H1 (cell line): Measurements from ENCODE around the gene ZNF680. TPM values are rescaled to one million over a fixed set of nuclear protein-coding genes. Genes with fewer than 3 reads are reported as not detected.

Experiments used
- CTCF ChIA-PET: fragments of 300-600 bp; sonication (Branson Sonifier 250); formaldehyde crosslinking; loops from one replicate; lab custom pipeline; 2021; ENCODE audit not compliant: partially characterized antibody; lab: Charles Lee
- POLR2A ChIA-PET: fragments of 300-600 bp; sonication (Branson Sonifier 250); formaldehyde crosslinking; loops from one replicate; lab custom pipeline; 2021; ENCODE audit warnings: inconsistent platforms; ENCODE audit not compliant: partially characterized antibody; lab: Charles Lee
- DNase-seq, 2 experiments: peaks; one replicate each; pipeline versions ENCODE4 v3.0.0 to v3.0.0-alpha.2; 2010 to 2022; ENCODE audit warnings: low spot score in 2 of 2, low read depth in 1 of 2, mixed read lengths in 1 of 2
- FAIRE-seq: peaks from 2 replicates; lab custom pipeline; 2011; peaks lifted over from hg19 to GRCh38; lab: Jason Lieb, UNC
- H2AFZ ChIP-seq: 2 replicates; pipeline ENCODE4 v1.8.1; 2012; ENCODE audit warnings: low read length, inconsistent platforms
- H2AK5ac ChIP-seq: 2 replicates; pipeline ENCODE4 v1.6.1; 2013; ENCODE audit warnings: low read depth, low read length
- H2BK120ac ChIP-seq: replicated peaks from 2 replicates; pipeline ENCODE3; 2013; ENCODE audit warnings: low read depth, low read length, inconsistent platforms
- H2BK12ac ChIP-seq: 2 replicates; pipeline ENCODE4 v1.6.1; 2013; ENCODE audit warnings: low read depth, low read length
- H2BK15ac ChIP-seq: 2 replicates; pipeline ENCODE4 v1.6.1; 2013; ENCODE audit warnings: low read length
- H2BK20ac ChIP-seq: 2 replicates; pipeline ENCODE4 v1.6.1; 2013; ENCODE audit warnings: low read length
- H2BK5ac ChIP-seq: 2 replicates; pipeline ENCODE4 v1.6.1; 2013; ENCODE audit warnings: low read depth, low read length
- H3K14ac ChIP-seq: 2 replicates; pipeline ENCODE4 v1.6.1; 2013; ENCODE audit warnings: inconsistent platforms; ENCODE audit not compliant: insufficient read length
- H3K18ac ChIP-seq: 2 replicates; pipeline ENCODE4 v1.6.1; 2013; ENCODE audit warnings: low read length; ENCODE audit errors: extremely low read depth
- H3K23ac ChIP-seq: 2 replicates; pipeline ENCODE4 v1.6.1; 2013; ENCODE audit warnings: inconsistent platforms; ENCODE audit not compliant: insufficient read length
- H3K23me2 ChIP-seq: 2 replicates; pipeline ENCODE4 v1.6.1; 2013; ENCODE audit warnings: low read depth, low read length
- H3K27ac ChIP-seq: 2 replicates; pipeline ENCODE4 v1.6.1; 2011; ENCODE audit warnings: low read depth, low read length, inconsistent platforms
- H3K27me3 ChIP-seq, 4 experiments: replicated peaks in 1 of 4; 1 replicate in 1 of 4; 2 replicates in 3 of 4; pipeline versions ENCODE4 v1.6.1 to v1.8.1; 2011 to 2013; ENCODE audit warnings: low read length in 3 of 4, mild to moderate bottlenecking in 3 of 4, inconsistent platforms in 2 of 4, mixed read lengths in 2 of 4, moderate library complexity in 1 of 4; ENCODE audit not compliant: control insufficient read depth in 3 of 4, insufficient read depth in 3 of 4; ENCODE audit errors: extremely low read depth in 1 of 4
- H3K36me3 ChIP-seq, 4 experiments: 2 replicates each; pipeline versions ENCODE4 v1.6.1 to v1.8.1; 2011 to 2013; ENCODE audit warnings: mild to moderate bottlenecking in 4 of 4, low read length in 3 of 4, moderate library complexity in 2 of 4, control low read depth in 1 of 4, inconsistent platforms in 1 of 4; ENCODE audit not compliant: insufficient read depth in 4 of 4, control insufficient read depth in 2 of 4
- H3K4ac ChIP-seq: replicated peaks from 2 replicates; pipeline ENCODE3; 2013; ENCODE audit warnings: low read length, low read depth, mixed read lengths, inconsistent platforms; ENCODE audit not compliant: insufficient read length
- H3K4me1 ChIP-seq, 4 experiments: replicated peaks in 1 of 4; 1 replicate in 1 of 4; 2 replicates in 3 of 4; pipeline versions ENCODE4 v1.6.1 to v1.8.1; 2011 to 2013; ENCODE audit warnings: low read length in 3 of 4, inconsistent platforms in 2 of 4, mixed read lengths in 1 of 4; ENCODE audit not compliant: insufficient read depth in 4 of 4, control insufficient read depth in 3 of 4
- H3K4me2 ChIP-seq, 2 experiments: 2 replicates each; pipeline versions ENCODE4 v1.6.1 to v1.8.1; 2011 to 2013; ENCODE audit warnings: low read depth in 2 of 2, low read length in 2 of 2, control low read depth in 1 of 2, inconsistent platforms in 1 of 2, mild to moderate bottlenecking in 1 of 2; ENCODE audit not compliant: insufficient read depth in 1 of 2
- H3K4me3 ChIP-seq, 4 experiments: fragments of 200-600, 300-600 bp in 1 of 4; sonication (generic), shearing (Covaris generic), sonication (Bioruptor Twin) in 1 of 4; 2 replicates each; pipeline versions ENCODE4 v1.5.1 to v1.8.1; 2011 to 2016; ENCODE audit warnings: low read length in 4 of 4, low read depth in 3 of 4, control low read depth in 2 of 4, inconsistent platforms in 2 of 4, mild to moderate bottlenecking in 2 of 4, mixed read lengths in 1 of 4, moderate library complexity in 1 of 4; ENCODE audit not compliant: insufficient read depth in 2 of 4; ENCODE audit errors: extremely low read depth in 1 of 4
- H3K56ac ChIP-seq: replicated peaks from 2 replicates; pipeline ENCODE3; 2013; ENCODE audit warnings: low read depth, mild to moderate bottlenecking, mixed read lengths, low read length, inconsistent platforms; ENCODE audit not compliant: insufficient read length
- H3K79me1 ChIP-seq: 2 replicates; pipeline ENCODE4 v1.6.1; 2013; ENCODE audit warnings: low read depth, low read length, control low read depth
- H3K79me2 ChIP-seq, 2 experiments: 2 replicates each; pipeline versions ENCODE4 v1.6.1 to v1.8.1; 2012 to 2013; ENCODE audit warnings: low read length in 2 of 2, mild to moderate bottlenecking in 2 of 2, inconsistent platforms in 1 of 2; ENCODE audit not compliant: insufficient read depth in 2 of 2, control insufficient read depth in 1 of 2
- H3K9ac ChIP-seq, 4 experiments: replicated peaks in 1 of 4; 1 replicate in 1 of 4; 2 replicates in 3 of 4; pipeline versions ENCODE4 v1.6.1 to v1.8.1; 2011 to 2013; ENCODE audit warnings: low read depth in 3 of 4, low read length in 3 of 4, control low read depth in 2 of 4, mild to moderate bottlenecking in 2 of 4, moderate library complexity in 2 of 4, inconsistent platforms in 1 of 4; ENCODE audit errors: extremely low read depth in 1 of 4
- H3K9me3 ChIP-seq, 2 experiments: 2 replicates each; pipeline versions ENCODE4 v1.6.1 to v1.8.1; 2012 to 2013; ENCODE audit warnings: mild to moderate bottlenecking in 2 of 2, moderate library complexity in 2 of 2, control low read depth in 1 of 2, inconsistent platforms in 1 of 2, low read depth in 1 of 2, low read length in 1 of 2, mixed read lengths in 1 of 2; ENCODE audit not compliant: insufficient read depth in 2 of 2
- H4K20me1 ChIP-seq, 2 experiments: replicated peaks in 1 of 2; 2 replicates each; pipeline versions ENCODE3 to v1.8.1; 2011 to 2013; ENCODE audit warnings: inconsistent platforms in 2 of 2, low read length in 2 of 2, mild to moderate bottlenecking in 1 of 2; ENCODE audit not compliant: insufficient read depth in 2 of 2, control insufficient read depth in 1 of 2
- H4K5ac ChIP-seq: 2 replicates; pipeline ENCODE4 v1.6.1; 2013; ENCODE audit warnings: low read length, low read depth, mixed read lengths, inconsistent platforms; ENCODE audit not compliant: insufficient read length
- H4K8ac ChIP-seq: 2 replicates; pipeline ENCODE4 v1.8.0; 2013; ENCODE audit warnings: mild to moderate bottlenecking, moderate library complexity, low read length, inconsistent platforms; ENCODE audit not compliant: insufficient read depth; ENCODE audit errors: extremely low read depth
- H4K91ac ChIP-seq: replicated peaks from 2 replicates; pipeline ENCODE3; 2013; ENCODE audit warnings: low read length, mixed read lengths, inconsistent platforms; ENCODE audit not compliant: insufficient read length
- BACH1 ChIP-seq: IDR thresholded peaks from 2 replicates; pipeline ENCODE4 v1.6.1; 2012; ENCODE audit warnings: low read length, improper control_type of control experiment
- BRCA1 ChIP-seq: IDR thresholded peaks from 2 replicates; pipeline ENCODE4 v1.6.1; 2012; ENCODE audit warnings: low read depth, low read length, improper control_type of control experiment
- CHD1 ChIP-seq: IDR thresholded peaks from 2 replicates; pipeline ENCODE4 v1.6.1; 2012; ENCODE audit warnings: low read depth, low read length, improper control_type of control experiment
- CTBP2 ChIP-seq: IDR thresholded peaks from 2 replicates; pipeline ENCODE4 v1.7.0; 2011; ENCODE audit warnings: borderline replicate concordance, mild to moderate bottlenecking, moderate library complexity, mixed read lengths, low read length; ENCODE audit not compliant: insufficient read depth, insufficient read length
- GABPA ChIP-seq: IDR thresholded peaks from 2 replicates; pipeline ENCODE4 v1.6.1; 2011; ENCODE audit warnings: mild to moderate bottlenecking, low read length, moderate library complexity, borderline replicate concordance; ENCODE audit not compliant: insufficient read depth
- KDM1A ChIP-seq: fragments of 200-600, 300-600 bp; sonication (generic); IDR thresholded peaks from 2 replicates; pipeline ENCODE4 v1.7.1; 2016; ENCODE audit warnings: mild to moderate bottlenecking, low read length, borderline replicate concordance
- NRF1 ChIP-seq: IDR thresholded peaks from 2 replicates; pipeline ENCODE4 v1.6.1; 2011; ENCODE audit warnings: mild to moderate bottlenecking, low read depth, low read length, improper control_type of control experiment
- PHF8 ChIP-seq: fragments of 200-600 bp; sonication (generic); conservative IDR thresholded peaks from 2 replicates; pipeline ENCODE4 v1.7.1; 2012; ENCODE audit warnings: low read depth, mild to moderate bottlenecking, inconsistent platforms, low read length, moderate library complexity
- RBBP5 ChIP-seq: IDR thresholded peaks from 2 replicates; pipeline ENCODE4 v1.7.1; 2012; ENCODE audit warnings: low read depth, mild to moderate bottlenecking, inconsistent platforms, low read length, moderate library complexity, borderline replicate concordance
- RXRA ChIP-seq: IDR thresholded peaks from 2 replicates; pipeline ENCODE4 v1.6.1; 2011; ENCODE audit warnings: low read depth, mild to moderate bottlenecking, low read length, moderate library complexity; ENCODE audit not compliant: insufficient read depth
- SIX5 ChIP-seq: IDR thresholded peaks from 2 replicates; pipeline ENCODE4 v1.6.1; 2011; ENCODE audit warnings: mild to moderate bottlenecking, low read depth, low read length
- SP2 ChIP-seq: IDR thresholded peaks from 2 replicates; pipeline ENCODE4 v1.6.1; 2012; ENCODE audit warnings: mild to moderate bottlenecking, low read length, inconsistent platforms
- SP4 ChIP-seq: IDR thresholded peaks from 2 replicates; pipeline ENCODE4 v1.6.1; 2012; ENCODE audit warnings: low read length, inconsistent platforms
- WGBS, 2 experiments: shearing (Covaris generic) in 1 of 2; methylation state at CpG; one replicate each; pipeline versions ENCODE4 v1.1.6 to v1.1.7; 2013 to 2015; ENCODE audit warnings: low lambda C conversion rate in 2 of 2, mixed read lengths in 2 of 2, inconsistent platforms in 1 of 2, low coverage in 1 of 2, missing lambda C conversion rate in 1 of 2; ENCODE audit not compliant: insufficient replicate concordance in 2 of 2, insufficient coverage in 1 of 2, insufficient read length in 1 of 2; ENCODE audit errors: extremely low coverage in 1 of 2, missing lambda C conversion rate in 1 of 2; 5-methylcytosine and 5-hydroxymethylcytosine counted together
- polyA plus RNA-seq, 7 experiments: library from polyadenylated mRNA; depleted of rRNA in 3 of 7; stranded (reverse) in 5 of 7; unstranded in 2 of 7; fragments of >200 nt in 5 of 7; fragments of 200-250 nt in 2 of 7; gene quantifications; 1 replicate in 5 of 7; 2 replicates in 1 of 7; 4 replicates in 1 of 7; pipeline versions ENCODE4 v1.2.1 to v1.2.3, GENCODE V29; 2011 to 2013; ENCODE audit warnings: missing spikeins in 2 of 7, mixed read lengths in 2 of 7
- total RNA-seq: library from RNA; stranded (reverse); fragmentation: NEBNext Ultra II Directional; extraction: Animal tissue kit (Norgen Biotek cat#: 25700); gene quantifications from 2 replicates; pipeline ENCODE4 v1.2.1, GENCODE V29; 2021
- TF ChIP-seq, protein P1 (sequence below): IDR thresholded peaks from 2 replicates; pipeline ENCODE4 v1.6.1; 2011; ENCODE audit warnings: low read length, improper control_type of control experiment

Gene ZNF680
- total and polyA plus RNA-seq, 2 of the 8 experiments (the other 6 are each of a cell fraction or from before 2014, with no cell fraction given), result 15.3 TPM; not detected in 1

DNA sequence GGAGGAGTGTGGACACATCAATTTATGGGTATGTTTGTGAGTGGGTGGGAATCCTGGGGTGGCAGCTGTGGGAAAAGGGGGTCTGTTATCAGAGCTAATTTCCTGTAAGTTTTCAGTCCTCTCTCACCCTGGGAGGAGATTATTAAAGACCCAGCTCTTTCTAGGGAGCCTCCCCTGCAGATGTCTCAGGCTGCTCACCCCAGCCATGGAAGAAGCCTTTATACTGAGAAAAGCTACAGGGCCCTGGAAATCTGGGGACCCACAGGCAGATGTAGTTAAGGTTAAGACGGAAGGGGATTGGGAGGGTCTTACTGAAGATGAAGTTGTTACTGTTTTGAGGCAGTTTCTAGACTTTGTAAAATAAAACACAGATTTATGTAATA, 4.6 kb downstream of the ZNF680 start:
- Histone ChIP-seq H3K23me2 (no peaks in the 10 kb centered on the region), H3K79me1 (no peaks in the 10 kb centered on the region), H3K18ac (no peak overlapping the region), H3K9me3 (peaks cover 25 to 59% of the 10 kb centered on the region in 2 experiments), H3K14ac (no peak overlapping the region), H2BK5ac (no peak overlapping the region), H3K4me1 (no peaks in the 10 kb centered on the region), H3K27me3 (no peaks in the 10 kb centered on the region), H2BK20ac (no peak overlapping the region), H4K20me1 (no peaks in the 10 kb centered on the region), H3K79me2 (no peaks in the 10 kb centered on the region), H2BK15ac (no peak overlapping the region), H3K23ac (no peak overlapping the region), H3K4me3 (no peak overlapping the region), H3K4me2 (no peak overlapping the region), H3K4ac (no peak overlapping the region), H2BK120ac (no peak overlapping the region), H2AK5ac (no peak overlapping the region), H2BK12ac (no peak overlapping the region), H4K8ac (no peak overlapping the region), H3K9ac (no peak overlapping the region), H3K27ac (no peak overlapping the region), H2AFZ (no peak overlapping the region), H3K36me3 (no peaks in the 10 kb centered on the region; a peak in 1 of 8 replicates), H4K91ac (no peak overlapping the region), H4K5ac (no peak overlapping the region), H3K56ac (no peak overlapping the region)
- DNase-seq, result no peak
- ChIA-PET POLR2A (interaction anchor here (1.8 kb wide), 1 partner anchor 17 kb away, joined by 3 read pairs; no protein-coding TSS in a partner anchor), CTCF (no interaction called here)
- WGBS, 2 experiments, result 54% methylated on average over 1 of the region's 1 CpG; no CpG with 5 or more reads in 1 of the 2 experiments
- FAIRE-seq, result no peak
- TF ChIP-seq SP2 (no peak), BRCA1 (no peak), PHF8 (no peak), NRF1 (no peak), RXRA (no peak), CTBP2 (no peak), RBBP5 (no peak), SP4 (no peak), BACH1 (no peak), KDM1A (no peak), SIX5 (no peak), CHD1 (no peak), GABPA (no peak)
- TF ChIP-seq, protein P1, sequence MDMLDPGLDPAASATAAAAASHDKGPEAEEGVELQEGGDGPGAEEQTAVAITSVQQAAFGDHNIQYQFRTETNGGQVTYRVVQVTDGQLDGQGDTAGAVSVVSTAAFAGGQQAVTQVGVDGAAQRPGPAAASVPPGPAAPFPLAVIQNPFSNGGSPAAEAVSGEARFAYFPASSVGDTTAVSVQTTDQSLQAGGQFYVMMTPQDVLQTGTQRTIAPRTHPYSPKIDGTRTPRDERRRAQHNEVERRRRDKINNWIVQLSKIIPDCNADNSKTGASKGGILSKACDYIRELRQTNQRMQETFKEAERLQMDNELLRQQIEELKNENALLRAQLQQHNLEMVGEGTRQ, result no peak
